HG02885 (cell line): Measurements from ENCODE around the gene OBP2A.

ENCODE experiments used
- ATAC-seq: cut with Tn5 transposase; IDR thresholded peaks from one replicate; pipeline ENCODE4 v1.9.1; 2021; ENCODE audit warnings: mild to moderate bottlenecking; ENCODE audit not compliant: unreplicated experiment, poor library complexity

OBP2A gene

GRCh38 chr9:135572233-135572632, 26.3 kb downstream of the OBP2A start:
- ATAC-seq, result no peak

DNA sequence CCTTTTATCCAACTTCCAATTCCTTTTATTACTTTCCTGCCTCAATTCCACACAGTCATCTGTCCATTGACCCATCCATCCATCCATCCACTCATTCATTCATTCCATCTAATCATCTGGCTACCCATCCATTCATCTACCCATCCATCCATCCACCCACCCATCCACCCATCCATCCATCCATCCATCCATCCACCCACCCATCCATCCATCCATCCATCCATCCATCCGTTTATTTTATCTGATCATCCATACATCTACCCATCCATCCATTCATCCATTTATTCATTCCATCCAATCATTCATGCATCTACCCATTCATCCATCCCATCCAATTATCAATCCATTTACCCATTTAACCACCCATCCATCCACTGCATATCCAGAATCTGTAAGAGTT, 27.2 kb downstream of the OBP2A start:
- ATAC-seq, result no peak

DNA sequence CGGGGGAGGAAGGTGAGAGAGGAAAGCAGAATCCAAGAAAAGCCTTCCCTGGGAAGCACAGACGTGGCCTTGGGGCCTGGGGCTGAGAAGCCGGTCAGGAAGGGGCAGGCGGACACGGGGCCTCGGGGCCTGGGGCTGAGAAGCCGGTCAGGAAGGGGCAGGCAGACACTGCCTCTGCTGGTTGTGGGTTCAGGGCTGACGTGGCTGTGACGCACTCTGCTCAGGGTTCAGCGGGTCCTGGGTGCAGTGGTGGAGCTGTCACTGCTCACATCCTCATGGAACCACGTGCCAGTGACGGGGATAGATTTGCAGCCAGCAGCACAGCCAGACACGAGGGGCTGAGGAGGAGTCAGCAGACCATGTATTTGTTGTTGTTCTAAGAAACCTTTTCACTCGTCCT, 28.4 kb downstream of the OBP2A start:
- no peak for ATAC-seq

DNA sequence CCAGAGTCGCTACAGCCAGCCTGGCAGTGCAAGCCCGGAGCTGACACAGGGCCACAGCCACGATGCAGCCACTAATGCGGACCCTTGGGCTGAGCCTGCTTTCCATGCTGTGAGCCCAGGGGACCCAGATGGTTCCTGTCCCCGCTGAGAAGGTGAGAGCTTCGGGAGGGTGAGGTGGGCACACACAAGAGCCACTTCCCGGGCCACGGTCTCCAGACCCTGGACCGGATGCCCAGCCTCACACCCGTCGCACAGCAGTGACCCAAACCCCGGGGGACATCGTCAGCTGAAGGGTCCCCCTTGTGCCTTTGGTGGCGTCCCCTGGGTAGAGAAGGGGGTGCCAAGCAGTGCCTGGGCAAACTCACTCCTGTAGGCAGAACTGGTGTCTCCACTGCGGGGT, 29.0 kb downstream of the OBP2A start:
- no peak for ATAC-seq

DNA sequence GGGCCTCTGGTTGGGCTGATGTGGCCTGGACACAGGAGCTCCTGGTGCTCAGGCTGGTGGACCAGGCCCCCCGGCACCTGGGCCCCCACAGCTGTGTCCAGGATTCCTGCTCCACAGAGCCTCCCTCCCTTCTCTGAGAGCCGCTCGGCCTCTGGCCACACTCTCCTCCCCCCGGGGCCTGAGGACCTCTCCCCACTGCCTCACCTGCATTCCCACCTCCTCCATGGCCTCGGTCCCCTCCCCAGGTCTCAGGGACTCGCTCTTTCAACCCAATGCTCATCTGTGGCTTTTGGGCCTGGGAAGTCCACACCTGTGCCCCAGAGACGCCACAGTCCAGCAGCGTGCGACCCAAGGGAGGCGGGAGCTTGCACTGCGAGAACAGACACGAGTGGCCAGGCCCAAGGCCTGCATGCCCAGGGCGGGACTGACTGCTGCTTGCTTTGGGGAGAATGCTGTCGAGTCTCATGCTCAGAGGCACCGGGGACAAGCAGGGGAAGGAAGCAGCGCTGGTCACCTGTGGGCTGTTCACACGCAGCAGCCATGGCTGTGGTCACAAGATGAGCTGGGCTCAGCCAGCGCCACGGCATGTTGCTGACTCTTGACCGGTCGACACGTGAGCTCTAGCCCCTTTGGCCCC, 30.2 kb downstream of the OBP2A start:
- ATAC-seq, result no peak

DNA sequence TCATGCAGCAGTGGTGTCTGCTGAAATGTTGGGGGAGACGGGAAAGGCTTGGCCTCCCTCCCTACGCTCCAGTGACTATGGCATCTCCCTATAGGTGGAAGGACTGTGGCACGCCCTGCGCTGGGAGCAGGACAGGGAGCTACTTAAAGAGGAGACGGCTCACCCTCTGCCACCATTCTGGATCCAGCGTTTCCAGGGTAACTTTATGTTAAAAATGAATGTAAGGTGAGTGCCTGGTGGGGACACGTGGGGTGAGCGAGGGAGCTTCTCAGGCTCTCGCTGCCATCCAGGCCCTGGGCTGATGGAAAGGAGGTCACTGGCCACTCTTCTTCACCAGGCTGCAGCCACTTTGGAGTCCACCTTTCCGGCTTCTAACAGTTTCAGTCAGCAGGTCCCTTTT, 31.3 kb downstream of the OBP2A start:
- ATAC-seq, result no peak

- no peak for ATAC-seq
Observed at GRCh38 chr9:135579356-135579755, 33.4 kb downstream of the OBP2A start.

GRCh38 chr9:135579889-135580660, 34.1 kb downstream of the OBP2A start:
- ATAC-seq, result no peak

GRCh38 chr9:135580664-135581380, 34.9 kb downstream of the OBP2A start:
- ATAC-seq, result no peak

- no peak for ATAC-seq
Observed at GRCh38 chr9:135581636-135582426, 35.9 kb downstream of the OBP2A start.

GRCh38 chr9:135582541-135582940, 36.6 kb downstream of the OBP2A start:
- no peak for ATAC-seq

GRCh38 chr9:135582966-135583687, 37.2 kb downstream of the OBP2A start:
- ATAC-seq, result no peak

DNA sequence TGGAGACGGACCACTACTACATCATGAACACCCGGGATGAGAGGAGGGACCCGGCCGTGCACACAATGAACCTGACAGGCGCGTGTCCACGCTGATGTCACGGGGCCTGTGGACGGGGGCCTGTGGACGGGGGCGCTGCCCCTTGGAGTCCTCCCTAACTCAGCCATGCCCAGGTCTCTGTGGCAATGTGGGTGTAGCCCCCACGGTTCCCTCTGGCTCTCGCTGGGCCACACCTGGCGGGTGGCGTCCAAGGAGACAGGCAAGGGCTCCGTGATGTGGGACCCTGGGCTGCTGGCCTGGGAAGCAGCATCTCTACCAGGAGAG, 37.7 kb downstream of the OBP2A start:
- ATAC-seq, result no peak

DNA sequence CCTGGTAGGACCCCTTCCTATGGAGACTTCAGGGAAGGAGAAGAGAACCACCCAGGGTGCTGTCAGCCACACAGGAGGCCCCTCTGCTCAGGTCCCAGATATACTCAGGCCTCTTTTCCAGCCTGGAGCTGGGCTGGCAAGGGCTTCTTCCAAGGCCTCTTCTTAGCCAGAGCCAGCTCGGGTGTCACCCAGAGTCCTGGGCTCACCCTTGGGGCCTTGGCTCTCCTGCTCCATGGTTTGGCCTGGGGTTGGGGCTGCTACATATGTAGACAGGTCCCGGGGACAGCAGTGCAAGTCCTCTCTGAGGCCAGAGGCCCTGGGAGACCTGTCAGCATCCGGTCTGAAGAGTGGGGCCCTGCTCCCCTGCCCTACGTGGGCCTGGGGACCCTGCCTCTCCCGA, 38.4 kb downstream of the OBP2A start:
- no peak for ATAC-seq

- ATAC-seq, result no peak
Observed at GRCh38 chr9:135584934-135585333, 39.0 kb downstream of the OBP2A start.

DNA sequence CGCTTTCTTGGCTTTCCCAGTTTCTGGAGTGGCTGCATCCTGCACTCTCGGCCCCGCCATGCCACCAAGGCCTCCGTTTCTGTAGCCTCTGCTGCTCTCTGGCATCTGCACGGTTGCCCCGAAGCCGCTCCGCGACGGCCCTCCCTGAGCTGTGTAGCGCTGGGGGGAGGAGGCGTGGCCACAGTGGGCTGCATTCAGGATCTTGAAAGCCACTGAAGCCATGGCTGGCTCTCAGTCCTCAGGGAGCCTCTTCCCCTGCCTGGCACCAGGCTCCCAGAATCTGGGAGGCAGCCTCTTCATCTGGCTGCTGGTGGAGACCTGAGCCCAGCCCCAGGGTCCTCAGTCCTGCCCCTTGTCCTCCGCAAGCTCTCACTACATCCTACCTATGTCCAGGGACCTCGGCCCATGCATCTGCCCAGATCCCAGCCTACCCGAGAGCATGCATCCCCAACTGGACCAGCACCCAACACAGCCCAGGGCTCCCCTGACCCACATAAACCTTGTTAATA, 40.7 kb downstream of the OBP2A start:
- no peak for ATAC-seq

DNA sequence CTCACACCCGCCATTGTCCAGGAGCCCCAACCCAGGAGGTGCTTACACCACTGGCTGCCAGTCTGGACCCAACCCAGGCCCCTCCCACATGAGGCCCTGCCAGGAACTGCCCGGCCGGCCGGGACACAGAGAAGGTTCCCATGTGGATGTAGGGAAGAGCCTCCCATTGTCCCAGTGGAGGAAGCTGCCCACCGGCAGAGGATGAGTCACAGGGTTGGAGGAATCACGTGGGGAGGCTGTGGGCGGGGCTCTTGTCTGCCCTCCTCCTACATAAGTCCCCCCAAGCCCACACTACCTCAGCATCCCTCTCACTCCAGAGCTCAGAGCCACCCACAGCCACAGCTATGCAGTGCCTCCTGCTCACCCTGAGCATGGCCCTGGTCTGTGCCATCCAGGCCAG, 41.7 kb downstream of the OBP2A start:
- ATAC-seq, result no peak

- no peak for ATAC-seq
Observed at GRCh38 chr9:135588371-135588770, 42.4 kb downstream of the OBP2A start.

GRCh38 chr9:135588886-135589595, 43.1 kb downstream of the OBP2A start:
- ATAC-seq, result no peak
